H1 (cell line): ENCODE results near the gene CD200. TPM values are rescaled to one million over a fixed set of nuclear protein-coding genes. Genes with fewer than 3 reads are reported as not detected.

Experiments used
- CTCF ChIA-PET: fragments of 300-600 bp; sonication (Branson Sonifier 250); formaldehyde crosslinking; loops from one replicate; lab custom pipeline; 2021; ENCODE audit not compliant: partially characterized antibody; lab: Charles Lee
- POLR2A ChIA-PET: fragments of 300-600 bp; sonication (Branson Sonifier 250); formaldehyde crosslinking; loops from one replicate; lab custom pipeline; 2021; ENCODE audit warnings: inconsistent platforms; ENCODE audit not compliant: partially characterized antibody; lab: Charles Lee
- DNase-seq, 2 experiments: peaks; one replicate each; pipeline versions ENCODE4 v3.0.0 to v3.0.0-alpha.2; 2010 to 2022; ENCODE audit warnings: low spot score in 2 of 2, low read depth in 1 of 2, mixed read lengths in 1 of 2
- FAIRE-seq: peaks from 2 replicates; lab custom pipeline; 2011; peaks lifted over from hg19 to GRCh38; lab: Jason Lieb, UNC
- H2AFZ ChIP-seq: 2 replicates; pipeline ENCODE4 v1.8.1; 2012; ENCODE audit warnings: low read length, inconsistent platforms
- H2AK5ac ChIP-seq: 2 replicates; pipeline ENCODE4 v1.6.1; 2013; ENCODE audit warnings: low read depth, low read length
- H2BK120ac ChIP-seq: replicated peaks from 2 replicates; pipeline ENCODE3; 2013; ENCODE audit warnings: low read depth, low read length, inconsistent platforms
- H2BK12ac ChIP-seq: 2 replicates; pipeline ENCODE4 v1.6.1; 2013; ENCODE audit warnings: low read depth, low read length
- H2BK15ac ChIP-seq: 2 replicates; pipeline ENCODE4 v1.6.1; 2013; ENCODE audit warnings: low read length
- H2BK20ac ChIP-seq: 2 replicates; pipeline ENCODE4 v1.6.1; 2013; ENCODE audit warnings: low read length
- H2BK5ac ChIP-seq: 2 replicates; pipeline ENCODE4 v1.6.1; 2013; ENCODE audit warnings: low read depth, low read length
- H3K14ac ChIP-seq: 2 replicates; pipeline ENCODE4 v1.6.1; 2013; ENCODE audit warnings: inconsistent platforms; ENCODE audit not compliant: insufficient read length
- H3K18ac ChIP-seq: 2 replicates; pipeline ENCODE4 v1.6.1; 2013; ENCODE audit warnings: low read length; ENCODE audit errors: extremely low read depth
- H3K23ac ChIP-seq: 2 replicates; pipeline ENCODE4 v1.6.1; 2013; ENCODE audit warnings: inconsistent platforms; ENCODE audit not compliant: insufficient read length
- H3K23me2 ChIP-seq: 2 replicates; pipeline ENCODE4 v1.6.1; 2013; ENCODE audit warnings: low read depth, low read length
- H3K27ac ChIP-seq: 2 replicates; pipeline ENCODE4 v1.6.1; 2011; ENCODE audit warnings: low read depth, low read length, inconsistent platforms
- H3K27me3 ChIP-seq, 4 experiments: replicated peaks in 1 of 4; 1 replicate in 1 of 4; 2 replicates in 3 of 4; pipeline versions ENCODE4 v1.6.1 to v1.8.1; 2011 to 2013; ENCODE audit warnings: low read length in 3 of 4, mild to moderate bottlenecking in 3 of 4, inconsistent platforms in 2 of 4, mixed read lengths in 2 of 4, moderate library complexity in 1 of 4; ENCODE audit not compliant: control insufficient read depth in 3 of 4, insufficient read depth in 3 of 4; ENCODE audit errors: extremely low read depth in 1 of 4
- H3K36me3 ChIP-seq, 4 experiments: 2 replicates each; pipeline versions ENCODE4 v1.6.1 to v1.8.1; 2011 to 2013; ENCODE audit warnings: mild to moderate bottlenecking in 4 of 4, low read length in 3 of 4, moderate library complexity in 2 of 4, control low read depth in 1 of 4, inconsistent platforms in 1 of 4; ENCODE audit not compliant: insufficient read depth in 4 of 4, control insufficient read depth in 2 of 4
- H3K4ac ChIP-seq: replicated peaks from 2 replicates; pipeline ENCODE3; 2013; ENCODE audit warnings: low read length, low read depth, mixed read lengths, inconsistent platforms; ENCODE audit not compliant: insufficient read length
- H3K4me1 ChIP-seq, 4 experiments: replicated peaks in 1 of 4; 1 replicate in 1 of 4; 2 replicates in 3 of 4; pipeline versions ENCODE4 v1.6.1 to v1.8.1; 2011 to 2013; ENCODE audit warnings: low read length in 3 of 4, inconsistent platforms in 2 of 4, mixed read lengths in 1 of 4; ENCODE audit not compliant: insufficient read depth in 4 of 4, control insufficient read depth in 3 of 4
- H3K4me2 ChIP-seq, 2 experiments: 2 replicates each; pipeline versions ENCODE4 v1.6.1 to v1.8.1; 2011 to 2013; ENCODE audit warnings: low read depth in 2 of 2, low read length in 2 of 2, control low read depth in 1 of 2, inconsistent platforms in 1 of 2, mild to moderate bottlenecking in 1 of 2; ENCODE audit not compliant: insufficient read depth in 1 of 2
- H3K4me3 ChIP-seq, 4 experiments: fragments of 200-600, 300-600 bp in 1 of 4; sonication (generic), shearing (Covaris generic), sonication (Bioruptor Twin) in 1 of 4; 2 replicates each; pipeline versions ENCODE4 v1.5.1 to v1.8.1; 2011 to 2016; ENCODE audit warnings: low read length in 4 of 4, low read depth in 3 of 4, control low read depth in 2 of 4, inconsistent platforms in 2 of 4, mild to moderate bottlenecking in 2 of 4, mixed read lengths in 1 of 4, moderate library complexity in 1 of 4; ENCODE audit not compliant: insufficient read depth in 2 of 4; ENCODE audit errors: extremely low read depth in 1 of 4
- H3K56ac ChIP-seq: replicated peaks from 2 replicates; pipeline ENCODE3; 2013; ENCODE audit warnings: low read depth, mild to moderate bottlenecking, mixed read lengths, low read length, inconsistent platforms; ENCODE audit not compliant: insufficient read length
- H3K79me1 ChIP-seq: 2 replicates; pipeline ENCODE4 v1.6.1; 2013; ENCODE audit warnings: low read depth, low read length, control low read depth
- H3K79me2 ChIP-seq, 2 experiments: 2 replicates each; pipeline versions ENCODE4 v1.6.1 to v1.8.1; 2012 to 2013; ENCODE audit warnings: low read length in 2 of 2, mild to moderate bottlenecking in 2 of 2, inconsistent platforms in 1 of 2; ENCODE audit not compliant: insufficient read depth in 2 of 2, control insufficient read depth in 1 of 2
- H3K9ac ChIP-seq, 4 experiments: replicated peaks in 1 of 4; 1 replicate in 1 of 4; 2 replicates in 3 of 4; pipeline versions ENCODE4 v1.6.1 to v1.8.1; 2011 to 2013; ENCODE audit warnings: low read depth in 3 of 4, low read length in 3 of 4, control low read depth in 2 of 4, mild to moderate bottlenecking in 2 of 4, moderate library complexity in 2 of 4, inconsistent platforms in 1 of 4; ENCODE audit errors: extremely low read depth in 1 of 4
- H3K9me3 ChIP-seq, 2 experiments: 2 replicates each; pipeline versions ENCODE4 v1.6.1 to v1.8.1; 2012 to 2013; ENCODE audit warnings: mild to moderate bottlenecking in 2 of 2, moderate library complexity in 2 of 2, control low read depth in 1 of 2, inconsistent platforms in 1 of 2, low read depth in 1 of 2, low read length in 1 of 2, mixed read lengths in 1 of 2; ENCODE audit not compliant: insufficient read depth in 2 of 2
- H4K20me1 ChIP-seq, 2 experiments: replicated peaks in 1 of 2; 2 replicates each; pipeline versions ENCODE3 to v1.8.1; 2011 to 2013; ENCODE audit warnings: inconsistent platforms in 2 of 2, low read length in 2 of 2, mild to moderate bottlenecking in 1 of 2; ENCODE audit not compliant: insufficient read depth in 2 of 2, control insufficient read depth in 1 of 2
- H4K5ac ChIP-seq: 2 replicates; pipeline ENCODE4 v1.6.1; 2013; ENCODE audit warnings: low read length, low read depth, mixed read lengths, inconsistent platforms; ENCODE audit not compliant: insufficient read length
- H4K8ac ChIP-seq: 2 replicates; pipeline ENCODE4 v1.8.0; 2013; ENCODE audit warnings: mild to moderate bottlenecking, moderate library complexity, low read length, inconsistent platforms; ENCODE audit not compliant: insufficient read depth; ENCODE audit errors: extremely low read depth
- H4K91ac ChIP-seq: replicated peaks from 2 replicates; pipeline ENCODE3; 2013; ENCODE audit warnings: low read length, mixed read lengths, inconsistent platforms; ENCODE audit not compliant: insufficient read length
- CBX8 ChIP-seq: fragments of 300-800, 300-1000 bp; sonication (generic); IDR thresholded peaks from 2 replicates; pipeline ENCODE4 v1.7.1; 2016; ENCODE audit warnings: low read depth, low read length, borderline replicate concordance
- CEBPB ChIP-seq: IDR thresholded peaks from 2 replicates; pipeline ENCODE4 v1.6.1; 2012; ENCODE audit warnings: low read depth, low read length
- SRF ChIP-seq: IDR thresholded peaks from 2 replicates; pipeline ENCODE4 v1.6.1; 2011; ENCODE audit warnings: mild to moderate bottlenecking, low read depth, low read length, moderate library complexity
- WGBS, 2 experiments: shearing (Covaris generic) in 1 of 2; methylation state at CpG; one replicate each; pipeline versions ENCODE4 v1.1.6 to v1.1.7; 2013 to 2015; ENCODE audit warnings: low lambda C conversion rate in 2 of 2, mixed read lengths in 2 of 2, inconsistent platforms in 1 of 2, low coverage in 1 of 2, missing lambda C conversion rate in 1 of 2; ENCODE audit not compliant: insufficient replicate concordance in 2 of 2, insufficient coverage in 1 of 2, insufficient read length in 1 of 2; ENCODE audit errors: extremely low coverage in 1 of 2, missing lambda C conversion rate in 1 of 2; 5-methylcytosine and 5-hydroxymethylcytosine counted together
- polyA plus RNA-seq, 7 experiments: library from polyadenylated mRNA; depleted of rRNA in 3 of 7; stranded (reverse) in 5 of 7; unstranded in 2 of 7; fragments of >200 nt in 5 of 7; fragments of 200-250 nt in 2 of 7; gene quantifications; 1 replicate in 5 of 7; 2 replicates in 1 of 7; 4 replicates in 1 of 7; pipeline versions ENCODE4 v1.2.1 to v1.2.3, GENCODE V29; 2011 to 2013; ENCODE audit warnings: missing spikeins in 2 of 7, mixed read lengths in 2 of 7
- total RNA-seq: library from RNA; stranded (reverse); fragmentation: NEBNext Ultra II Directional; extraction: Animal tissue kit (Norgen Biotek cat#: 25700); gene quantifications from 2 replicates; pipeline ENCODE4 v1.2.1, GENCODE V29; 2021

The CD200 gene
- total and polyA plus RNA-seq, 2 of the 8 experiments (the other 6 are each of a cell fraction or from before 2014, with no cell fraction given), result 45.8 to 50.2 TPM

GRCh38 chr3:112373476-112373875 is 40.5 kb downstream of the CD200 start:
- Histone ChIP-seq H3K27me3 (no peaks in the 10 kb centered on the region), H3K56ac (no peak overlapping the region), H2AK5ac (no peak overlapping the region), H4K8ac (no peak overlapping the region), H2AFZ (no peak overlapping the region), H2BK12ac (no peak overlapping the region), H3K4me1 (no peaks in the 10 kb centered on the region; a peak in 1 of 7 replicates), H3K18ac (no peak overlapping the region), H3K27ac (no peak overlapping the region), H3K23me2 (no peaks in the 10 kb centered on the region), H2BK5ac (no peak overlapping the region), H3K14ac (no peak overlapping the region), H3K4me3 (no peak overlapping the region), H4K20me1 (no peaks in the 10 kb centered on the region), H2BK20ac (0 out of 2 replicates have a peak overlapping the region, but pooled peaks have one; percentile 9), H4K91ac (no peak overlapping the region), H3K9me3 (no peaks in the 10 kb centered on the region), H3K9ac (no peak overlapping the region), H3K23ac (no peak overlapping the region), H3K4ac (no peak overlapping the region), H3K79me1 (no peaks in the 10 kb centered on the region), H4K5ac (no peak overlapping the region), H2BK120ac (no peak overlapping the region), H2BK15ac (no peak overlapping the region), H3K79me2 (no peaks in the 10 kb centered on the region), H3K4me2 (no peak overlapping the region), H3K36me3 (no peaks in the 10 kb centered on the region)
- WGBS, 2 experiments, result 89% methylated on average over 4 of the region's 4 CpGs; no CpG with 5 or more reads in 1 of the 2 experiments
- no peak for DNase-seq
- ChIA-PET POLR2A (interaction anchor here (0.6 to 1.7 kb wide), 4 partner anchors 12 to 45 kb away, joined by 3 read pairs; no protein-coding TSS in a partner anchor), CTCF (interaction anchor here (1.0 to 1.4 kb wide), 2 partner anchors 11 to 72 kb away, joined by 3 to 4 read pairs; no protein-coding TSS in a partner anchor)
- no peak for FAIRE-seq
- TF ChIP-seq CBX8 (no peak), SRF (no peak), CEBPB (no peak)
